ENCODE measurements around the gene CSMD2.

DNA sequence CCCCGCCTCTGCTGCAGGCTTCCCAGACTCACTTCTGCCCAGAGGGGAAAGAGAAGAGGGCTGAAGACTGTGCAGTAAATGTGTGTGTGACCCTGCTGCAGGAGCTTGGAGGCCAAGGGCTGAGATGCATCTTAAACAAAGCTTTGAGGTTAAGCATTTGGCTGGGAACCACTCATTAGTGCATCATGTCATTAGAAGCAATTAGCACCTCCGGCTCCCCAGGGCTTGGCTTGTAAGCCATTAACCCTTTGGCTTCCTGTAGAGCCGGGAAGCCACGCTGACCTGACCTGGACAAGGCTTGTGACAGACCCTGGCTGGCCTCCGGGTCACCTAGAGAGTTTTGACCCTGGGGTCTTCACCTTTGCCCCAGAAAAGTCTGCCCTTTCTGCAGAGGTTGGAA lies 77.0 kb downstream of the CSMD2 start:
- TF ChIP-seq, protein P1, sequence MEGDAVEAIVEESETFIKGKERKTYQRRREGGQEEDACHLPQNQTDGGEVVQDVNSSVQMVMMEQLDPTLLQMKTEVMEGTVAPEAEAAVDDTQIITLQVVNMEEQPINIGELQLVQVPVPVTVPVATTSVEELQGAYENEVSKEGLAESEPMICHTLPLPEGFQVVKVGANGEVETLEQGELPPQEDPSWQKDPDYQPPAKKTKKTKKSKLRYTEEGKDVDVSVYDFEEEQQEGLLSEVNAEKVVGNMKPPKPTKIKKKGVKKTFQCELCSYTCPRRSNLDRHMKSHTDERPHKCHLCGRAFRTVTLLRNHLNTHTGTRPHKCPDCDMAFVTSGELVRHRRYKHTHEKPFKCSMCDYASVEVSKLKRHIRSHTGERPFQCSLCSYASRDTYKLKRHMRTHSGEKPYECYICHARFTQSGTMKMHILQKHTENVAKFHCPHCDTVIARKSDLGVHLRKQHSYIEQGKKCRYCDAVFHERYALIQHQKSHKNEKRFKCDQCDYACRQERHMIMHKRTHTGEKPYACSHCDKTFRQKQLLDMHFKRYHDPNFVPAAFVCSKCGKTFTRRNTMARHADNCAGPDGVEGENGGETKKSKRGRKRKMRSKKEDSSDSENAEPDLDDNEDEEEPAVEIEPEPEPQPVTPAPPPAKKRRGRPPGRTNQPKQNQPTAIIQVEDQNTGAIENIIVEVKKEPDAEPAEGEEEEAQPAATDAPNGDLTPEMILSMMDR (conservative IDR thresholded peaks at IDR 0.05; ENCODE audit: low read depth in 2 of 2), result no peak
- TF ChIP-seq POLR2AphosphoS5 (IDR thresholded peaks at IDR 0.05; ENCODE audit: low read depth), result no peak
- TF ChIP-seq EZH2 (IDR thresholded peaks at IDR 0.05; ENCODE audit: low read depth, unreplicated experiment), result no peak
- TF ChIP-seq, protein P2, sequence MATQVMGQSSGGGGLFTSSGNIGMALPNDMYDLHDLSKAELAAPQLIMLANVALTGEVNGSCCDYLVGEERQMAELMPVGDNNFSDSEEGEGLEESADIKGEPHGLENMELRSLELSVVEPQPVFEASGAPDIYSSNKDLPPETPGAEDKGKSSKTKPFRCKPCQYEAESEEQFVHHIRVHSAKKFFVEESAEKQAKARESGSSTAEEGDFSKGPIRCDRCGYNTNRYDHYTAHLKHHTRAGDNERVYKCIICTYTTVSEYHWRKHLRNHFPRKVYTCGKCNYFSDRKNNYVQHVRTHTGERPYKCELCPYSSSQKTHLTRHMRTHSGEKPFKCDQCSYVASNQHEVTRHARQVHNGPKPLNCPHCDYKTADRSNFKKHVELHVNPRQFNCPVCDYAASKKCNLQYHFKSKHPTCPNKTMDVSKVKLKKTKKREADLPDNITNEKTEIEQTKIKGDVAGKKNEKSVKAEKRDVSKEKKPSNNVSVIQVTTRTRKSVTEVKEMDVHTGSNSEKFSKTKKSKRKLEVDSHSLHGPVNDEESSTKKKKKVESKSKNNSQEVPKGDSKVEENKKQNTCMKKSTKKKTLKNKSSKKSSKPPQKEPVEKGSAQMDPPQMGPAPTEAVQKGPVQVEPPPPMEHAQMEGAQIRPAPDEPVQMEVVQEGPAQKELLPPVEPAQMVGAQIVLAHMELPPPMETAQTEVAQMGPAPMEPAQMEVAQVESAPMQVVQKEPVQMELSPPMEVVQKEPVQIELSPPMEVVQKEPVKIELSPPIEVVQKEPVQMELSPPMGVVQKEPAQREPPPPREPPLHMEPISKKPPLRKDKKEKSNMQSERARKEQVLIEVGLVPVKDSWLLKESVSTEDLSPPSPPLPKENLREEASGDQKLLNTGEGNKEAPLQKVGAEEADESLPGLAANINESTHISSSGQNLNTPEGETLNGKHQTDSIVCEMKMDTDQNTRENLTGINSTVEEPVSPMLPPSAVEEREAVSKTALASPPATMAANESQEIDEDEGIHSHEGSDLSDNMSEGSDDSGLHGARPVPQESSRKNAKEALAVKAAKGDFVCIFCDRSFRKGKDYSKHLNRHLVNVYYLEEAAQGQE (IDR thresholded peaks at IDR 0.05; ENCODE audit: unreplicated experiment), result no peak
- no peak for TF ChIP-seq EZH2phosphoT487 (IDR thresholded peaks at IDR 0.05; ENCODE audit: unreplicated experiment)
- TF ChIP-seq, protein P3, sequence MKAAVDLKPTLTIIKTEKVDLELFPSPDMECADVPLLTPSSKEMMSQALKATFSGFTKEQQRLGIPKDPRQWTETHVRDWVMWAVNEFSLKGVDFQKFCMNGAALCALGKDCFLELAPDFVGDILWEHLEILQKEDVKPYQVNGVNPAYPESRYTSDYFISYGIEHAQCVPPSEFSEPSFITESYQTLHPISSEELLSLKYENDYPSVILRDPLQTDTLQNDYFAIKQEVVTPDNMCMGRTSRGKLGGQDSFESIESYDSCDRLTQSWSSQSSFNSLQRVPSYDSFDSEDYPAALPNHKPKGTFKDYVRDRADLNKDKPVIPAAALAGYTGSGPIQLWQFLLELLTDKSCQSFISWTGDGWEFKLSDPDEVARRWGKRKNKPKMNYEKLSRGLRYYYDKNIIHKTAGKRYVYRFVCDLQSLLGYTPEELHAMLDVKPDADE (IDR thresholded peaks at IDR 0.05), result no peak
- no peak for TF ChIP-seq CREB1 (CRISPR knock-in tag; IDR thresholded peaks at IDR 0.05; ENCODE audit: low read depth)
- TF ChIP-seq JUNB (IDR thresholded peaks at IDR 0.05; ENCODE audit: unreplicated experiment), result no peak
- TF ChIP-seq ZNF114 (CRISPR knock-in tag; IDR thresholded peaks at IDR 0.05), result no peak
